Measurements from ENCODE around the gene SMARCD3. TPM values are rescaled to one million over a fixed set of nuclear protein-coding genes. Genes with fewer than 3 reads are reported as not detected.

Gene SMARCD3
- polyA plus RNA-seq, 1 donor from 2014 or later: 199 TPM

- Histone ChIP-seq H3K27ac (ENCODE audit: low read length) (peak overlapping the region; percentile 90), H2AFZ (ENCODE audit: low read depth, low read length) (peak overlapping the region; percentile 71), H3K79me2 (replicated peaks; ENCODE audit: insufficient read depth, low read length) (peaks cover 25% of the 10 kb centered on the region), H3F3A (ENCODE audit: insufficient read depth, low read length, poor library complexity, severe bottlenecking) (peaks cover 3% of the 10 kb centered on the region), H3K9ac (ENCODE audit: low read length) (peak overlapping the region; percentile 76), H3K36me3 (ENCODE audit: insufficient read depth, low read length) (no peaks in the 10 kb centered on the region), H3K27me3 (ENCODE audit: insufficient read depth, low read depth, low read length) (no peaks in the 10 kb centered on the region), H3K4me3 (ENCODE audit: low read length) (peak overlapping the region; percentile 96), H3K9me2 (ENCODE audit: insufficient read depth, low read length) (no peaks in the 10 kb centered on the region), H3K9me3 (ENCODE audit: low read length) (no peaks in the 10 kb centered on the region), H4K20me1 (ENCODE audit: insufficient read depth) (no peaks in the 10 kb centered on the region), H3K4me2 (ENCODE audit: low read length) (peak overlapping the region; percentile 81)
- TF ChIP-seq EZH2 (IDR thresholded peaks at IDR 0.05; ENCODE audit: borderline replicate concordance, insufficient read depth, low read length, poor library complexity, severe bottlenecking) (no peak), SMC3 (conservative IDR thresholded peaks at IDR 0.05; ENCODE audit: poor library complexity) (no peak), POLR2AphosphoS5 (IDR thresholded peaks at IDR 0.05) (no peak)
Measured at GRCh38 chr7:151228024-151228866, 20.2 kb downstream of the SMARCD3 start.

- Histone ChIP-seq H3K9me3 (ENCODE audit: low read length) (no peaks in the 10 kb centered on the region), H3K79me2 (replicated peaks; ENCODE audit: insufficient read depth, low read length) (peaks cover 16% of the 10 kb centered on the region), H3K4me2 (ENCODE audit: low read length) (peak within 1 kb of the TSS; percentile 94), H3F3A (ENCODE audit: insufficient read depth, low read length, poor library complexity, severe bottlenecking) (peaks cover 3% of the 10 kb centered on the region), H3K9me2 (ENCODE audit: insufficient read depth, low read length) (no peaks in the 10 kb centered on the region), H3K27ac (ENCODE audit: low read length) (peak within 1 kb of the TSS; percentile 90), H3K36me3 (ENCODE audit: insufficient read depth, low read length) (no peaks in the 10 kb centered on the region), H3K27me3 (ENCODE audit: insufficient read depth, low read depth, low read length) (no peaks in the 10 kb centered on the region), H3K4me3 (ENCODE audit: low read length) (peak within 1 kb of the TSS; percentile 96), H3K9ac (ENCODE audit: low read length) (peak within 1 kb of the TSS; percentile 76), H2AFZ (ENCODE audit: low read depth, low read length) (peak within 1 kb of the TSS; percentile 71), H4K20me1 (ENCODE audit: insufficient read depth) (no peaks in the 10 kb centered on the region)
- TF ChIP-seq RAD21 (conservative IDR thresholded peaks at IDR 0.05): peak; percentile 17
- TF ChIP-seq SMC3 (conservative IDR thresholded peaks at IDR 0.05; ENCODE audit: poor library complexity): peak; percentile 12
- TF ChIP-seq TAF1 (IDR thresholded peaks at IDR 0.05; ENCODE audit: low read depth): peak; percentile 62
- no peak for TF ChIP-seq EZH2 (IDR thresholded peaks at IDR 0.05; ENCODE audit: borderline replicate concordance, insufficient read depth, low read length, poor library complexity, severe bottlenecking)
- no peak for TF ChIP-seq CTCF (IDR thresholded peaks at IDR 0.05; ENCODE audit: poor library complexity, severe bottlenecking)
- peak; percentile 79 for TF ChIP-seq POLR2AphosphoS5 (IDR thresholded peaks at IDR 0.05)
- TF ChIP-seq MXI1 (conservative IDR thresholded peaks at IDR 0.05; ENCODE audit: poor library complexity, severe bottlenecking): peak; percentile 96
- TF ChIP-seq EP300 (conservative IDR thresholded peaks at IDR 0.05; ENCODE audit: poor library complexity, severe bottlenecking): peak; percentile 34
- TF ChIP-seq, protein P1, sequence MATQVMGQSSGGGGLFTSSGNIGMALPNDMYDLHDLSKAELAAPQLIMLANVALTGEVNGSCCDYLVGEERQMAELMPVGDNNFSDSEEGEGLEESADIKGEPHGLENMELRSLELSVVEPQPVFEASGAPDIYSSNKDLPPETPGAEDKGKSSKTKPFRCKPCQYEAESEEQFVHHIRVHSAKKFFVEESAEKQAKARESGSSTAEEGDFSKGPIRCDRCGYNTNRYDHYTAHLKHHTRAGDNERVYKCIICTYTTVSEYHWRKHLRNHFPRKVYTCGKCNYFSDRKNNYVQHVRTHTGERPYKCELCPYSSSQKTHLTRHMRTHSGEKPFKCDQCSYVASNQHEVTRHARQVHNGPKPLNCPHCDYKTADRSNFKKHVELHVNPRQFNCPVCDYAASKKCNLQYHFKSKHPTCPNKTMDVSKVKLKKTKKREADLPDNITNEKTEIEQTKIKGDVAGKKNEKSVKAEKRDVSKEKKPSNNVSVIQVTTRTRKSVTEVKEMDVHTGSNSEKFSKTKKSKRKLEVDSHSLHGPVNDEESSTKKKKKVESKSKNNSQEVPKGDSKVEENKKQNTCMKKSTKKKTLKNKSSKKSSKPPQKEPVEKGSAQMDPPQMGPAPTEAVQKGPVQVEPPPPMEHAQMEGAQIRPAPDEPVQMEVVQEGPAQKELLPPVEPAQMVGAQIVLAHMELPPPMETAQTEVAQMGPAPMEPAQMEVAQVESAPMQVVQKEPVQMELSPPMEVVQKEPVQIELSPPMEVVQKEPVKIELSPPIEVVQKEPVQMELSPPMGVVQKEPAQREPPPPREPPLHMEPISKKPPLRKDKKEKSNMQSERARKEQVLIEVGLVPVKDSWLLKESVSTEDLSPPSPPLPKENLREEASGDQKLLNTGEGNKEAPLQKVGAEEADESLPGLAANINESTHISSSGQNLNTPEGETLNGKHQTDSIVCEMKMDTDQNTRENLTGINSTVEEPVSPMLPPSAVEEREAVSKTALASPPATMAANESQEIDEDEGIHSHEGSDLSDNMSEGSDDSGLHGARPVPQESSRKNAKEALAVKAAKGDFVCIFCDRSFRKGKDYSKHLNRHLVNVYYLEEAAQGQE (IDR thresholded peaks at IDR 0.05; ENCODE audit: borderline replicate concordance): peak; percentile 82
Measured at GRCh38 chr7:151226875-151227782, 21.4 kb downstream of the SMARCD3 start, which contains the start of gene ABCF2. ABCF2 (minus strand) TSS chr7:151227205; CDS start chr7:151226458, 747 bp downstream.
